Activated CD4-positive, alpha-beta memory T cell treated with anti-CD3 and anti-CD28 coated beads, Interleukin-2, amount 10 ng/mL, durations not matched to agents 7 days and 5 days (primary cell): ENCODE data around the gene TALDO1. TPM values are rescaled to one million over a fixed set of nuclear protein-coding genes. Genes with fewer than 3 reads are reported as not detected.

Source experiments
- CTCF ChIA-PET: fragments of 350-600 bp; sonication (Branson Sonifier 250); formaldehyde crosslinking; loops from one replicate; lab custom pipeline; 2021; ENCODE audit warnings: antibody characterized with exemption, inconsistent platforms; lab: Charles Lee
- POLR2A ChIA-PET: fragments of 350-600 bp; sonication (Branson Sonifier 250); formaldehyde crosslinking; loops from one replicate; lab custom pipeline; 2021; ENCODE audit warnings: antibody characterized with exemption; lab: Charles Lee
- DNase-seq: peaks from one replicate; pipeline ENCODE4 v3.0.0-alpha.2; 2020
- H3K27ac Mint-ChIP-seq: one replicate; pipeline ENCODE4 v1.8.0; 2021; ENCODE audit warnings: mild to moderate bottlenecking, mixed read lengths
- H3K27me3 Mint-ChIP-seq: one replicate; pipeline ENCODE4 v1.8.0; 2021; ENCODE audit warnings: mixed read lengths
- H3K36me3 Mint-ChIP-seq: one replicate; pipeline ENCODE4 v1.8.0; 2021; ENCODE audit warnings: low read depth, mixed read lengths
- H3K4me1 Mint-ChIP-seq: one replicate; pipeline ENCODE4 v1.8.0; 2021; ENCODE audit warnings: mixed read lengths
- H3K4me3 Mint-ChIP-seq: one replicate; pipeline ENCODE4 v1.8.0; 2021; ENCODE audit warnings: mild to moderate bottlenecking, mixed read lengths
- H3K9me3 Mint-ChIP-seq: one replicate; pipeline ENCODE4 v1.8.0; 2021; ENCODE audit warnings: mixed read lengths
- total RNA-seq, 2 experiments: library from RNA; stranded (reverse); gene quantifications; one replicate each; pipeline ENCODE4 v1.2.3, GENCODE V29; 2021

Gene TALDO1
- total RNA-seq, 2 experiments from 2014 or later = 215 to 224 TPM

- Mint-ChIP-seq H3K4me3 (no peak within 1 kb of the TSS), H3K4me1 (peaks cover 5% of the 10 kb centered on the region), H3K27ac (no peak within 1 kb of the TSS), H3K27me3 (peaks cover 11% of the 10 kb centered on the region), H3K9me3 (no peaks in the 10 kb centered on the region), H3K36me3 (peaks cover 3% of the 10 kb centered on the region)
- no peak for DNase-seq
- ChIA-PET POLR2A (interaction anchor here (0.8 kb wide), 1 partner anchor 9 kb away, joined by 3 read pairs; no protein-coding TSS in a partner anchor), CTCF (no interaction called here)
These were observed 41.4 kb upstream of the TALDO1 start, which contains the start of gene EPS8L2 for GRCh38 chr11:705646-706438. Gene EPS8L2, plus strand, starts transcription at chr11:706231. Its CDS starts 3,177 bp downstream, at chr11:709408.

- H3K27me3 Mint-ChIP-seq = peaks cover 11% of the 10 kb centered on the region
- DNase-seq = no peak
- ChIA-PET CTCF (interaction anchor here (0.6 to 0.8 kb wide), 2 partner anchors 10 to 55 kb away, joined by 3 to 4 read pairs; no protein-coding TSS in a partner anchor), POLR2A (interaction anchor here (0.8 kb wide), 1 partner anchor 9 kb away, joined by 3 read pairs; no protein-coding TSS in a partner anchor)
- peaks cover 9% of the 10 kb centered on the region for H3K4me1 Mint-ChIP-seq
- no peak overlapping the region for H3K27ac Mint-ChIP-seq
- H3K36me3 Mint-ChIP-seq = peaks cover 3% of the 10 kb centered on the region
- H3K9me3 Mint-ChIP-seq = no peaks in the 10 kb centered on the region
- no peak overlapping the region for H3K4me3 Mint-ChIP-seq
These were observed 40.8 kb upstream of the TALDO1 start for GRCh38 chr11:706439-706956.

DNA sequence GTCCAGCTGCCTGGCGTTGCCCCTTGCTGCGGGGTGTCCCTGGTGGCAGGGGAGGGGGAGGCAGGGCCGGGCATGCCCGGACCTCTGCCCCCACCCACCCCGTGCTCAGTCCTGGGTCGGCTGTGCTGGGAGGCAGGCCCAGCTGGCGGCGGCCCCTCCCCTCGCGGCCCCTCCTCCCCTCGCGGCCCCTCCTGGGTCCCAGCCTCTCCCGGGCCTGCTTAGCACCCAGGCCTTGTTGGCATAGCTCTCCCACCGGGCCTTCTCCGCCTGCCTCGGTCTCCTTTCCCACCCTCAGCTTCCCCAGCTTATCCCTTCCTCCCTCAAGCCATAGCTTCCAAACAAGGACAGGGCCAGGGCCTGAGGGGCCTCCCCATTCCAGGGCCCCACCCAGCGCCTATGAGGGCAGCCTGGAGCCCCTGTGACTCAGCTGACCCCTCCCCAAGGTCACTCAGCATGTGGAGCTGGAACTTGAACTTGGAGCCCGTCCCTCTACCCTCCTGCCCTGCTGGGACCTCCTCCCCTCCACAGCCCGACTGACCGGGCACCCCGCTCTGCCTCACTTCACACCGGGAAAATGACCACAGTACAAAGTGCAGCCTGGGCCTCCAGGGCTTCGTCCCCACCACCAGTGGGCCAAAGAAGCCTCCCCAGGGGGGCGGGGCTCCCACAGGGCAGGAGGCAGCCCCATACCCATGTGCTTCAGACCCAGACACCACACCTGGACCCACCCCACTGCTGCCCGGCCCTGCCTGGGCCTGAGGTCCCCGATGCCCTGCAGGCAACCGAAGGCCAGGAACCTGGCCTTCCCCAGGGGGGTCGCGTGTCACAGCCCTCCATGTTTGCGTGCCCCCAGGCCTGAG lies 40.1 kb upstream of the TALDO1 start:
- ChIA-PET CTCF (interaction anchor here (0.6 to 0.8 kb wide), 2 partner anchors 11 to 54 kb away, joined by 3 to 4 read pairs; no protein-coding TSS in a partner anchor), POLR2A (no interaction called here)
- H3K9me3 Mint-ChIP-seq = no peaks in the 10 kb centered on the region
- H3K27me3 Mint-ChIP-seq = peaks cover 11% of the 10 kb centered on the region
- H3K36me3 Mint-ChIP-seq = no peaks in the 10 kb centered on the region
- DNase-seq = no peak
- H3K27ac Mint-ChIP-seq = no peak overlapping the region
- H3K4me3 Mint-ChIP-seq = no peak overlapping the region
- H3K4me1 Mint-ChIP-seq = peaks cover 9% of the 10 kb centered on the region

- no peak for DNase-seq
- no peak overlapping the region for H3K4me3 Mint-ChIP-seq
- peaks cover 11% of the 10 kb centered on the region for H3K27me3 Mint-ChIP-seq
- H3K36me3 Mint-ChIP-seq = no peaks in the 10 kb centered on the region
- H3K27ac Mint-ChIP-seq = no peak overlapping the region
- ChIA-PET POLR2A (no interaction called here), CTCF (no interaction called here)
- no peaks in the 10 kb centered on the region for H3K9me3 Mint-ChIP-seq
- peaks cover 9% of the 10 kb centered on the region for H3K4me1 Mint-ChIP-seq
These were observed 39.3 kb upstream of the TALDO1 start for GRCh38 chr11:707817-708420.

- H3K4me1 Mint-ChIP-seq = peaks cover 9% of the 10 kb centered on the region
- no peak overlapping the region for H3K27ac Mint-ChIP-seq
- H3K4me3 Mint-ChIP-seq = no peak overlapping the region
- no peaks in the 10 kb centered on the region for H3K9me3 Mint-ChIP-seq
- ChIA-PET CTCF (no interaction called here), POLR2A (no interaction called here)
- no peaks in the 10 kb centered on the region for H3K36me3 Mint-ChIP-seq
- H3K27me3 Mint-ChIP-seq = peaks cover 11% of the 10 kb centered on the region
- DNase-seq = no peak
These were observed 38.8 kb upstream of the TALDO1 start for GRCh38 chr11:708511-708910.

DNA sequence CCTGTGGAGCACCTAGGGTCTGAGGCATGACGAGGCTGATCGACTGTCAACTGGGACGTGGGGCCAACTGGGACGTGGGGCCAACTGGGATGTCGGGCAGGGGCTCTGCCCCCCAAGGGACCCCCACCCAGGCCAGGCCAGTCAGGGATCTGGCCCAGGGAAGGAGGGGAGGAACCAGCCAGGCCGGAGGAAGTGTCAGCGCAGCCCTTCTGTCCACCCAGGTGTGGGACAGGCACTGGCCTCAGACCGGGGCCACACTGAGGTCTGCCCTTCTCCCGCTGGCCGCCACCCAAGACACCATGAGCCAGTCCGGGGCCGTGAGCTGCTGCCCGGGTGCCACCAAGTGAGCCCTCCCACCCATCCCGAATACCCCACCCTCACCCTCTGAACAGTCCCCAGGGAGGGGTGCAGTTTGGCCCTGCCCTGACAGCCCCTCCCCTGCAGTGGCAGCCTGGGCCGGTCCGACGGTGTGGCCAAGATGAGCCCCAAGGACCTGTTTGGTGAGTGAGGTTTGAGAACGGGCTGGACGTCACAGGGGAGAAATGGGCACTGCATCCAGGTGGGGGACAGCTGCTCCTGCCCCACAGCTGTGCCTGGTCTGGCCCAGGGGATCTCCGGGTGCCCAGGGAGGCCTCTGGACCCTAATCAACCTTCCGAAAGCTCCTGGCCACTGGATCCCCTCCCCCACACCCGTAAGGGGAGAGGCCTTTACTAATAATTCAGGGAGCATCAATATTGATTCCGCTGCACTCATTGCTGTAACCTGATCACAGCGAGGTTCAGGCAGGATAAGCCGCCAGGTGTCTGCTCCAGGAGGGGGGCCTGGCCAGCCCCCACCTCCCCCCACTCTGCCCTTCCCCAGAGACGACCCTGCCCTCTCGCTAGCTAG lies 37.9 kb upstream of the TALDO1 start:
- Mint-ChIP-seq H3K4me1 (peaks cover 9% of the 10 kb centered on the region), H3K9me3 (no peaks in the 10 kb centered on the region), H3K27me3 (peaks cover 11% of the 10 kb centered on the region), H3K27ac (no peak overlapping the region), H3K4me3 (no peak overlapping the region), H3K36me3 (no peaks in the 10 kb centered on the region)
- ChIA-PET POLR2A (no interaction called here), CTCF (no interaction called here)
- DNase-seq = no peak

GRCh38 chr11:714436-714835 lies 32.8 kb upstream of the TALDO1 start:
- peaks cover 14% of the 10 kb centered on the region for H3K27me3 Mint-ChIP-seq
- CTCF ChIA-PET = no interaction called here
- H3K36me3 Mint-ChIP-seq = no peaks in the 10 kb centered on the region
- POLR2A ChIA-PET = no interaction called here
- DNase-seq = no peak
- H3K4me3 Mint-ChIP-seq = no peak overlapping the region
- H3K4me1 Mint-ChIP-seq = peaks cover 7% of the 10 kb centered on the region
- H3K9me3 Mint-ChIP-seq = no peaks in the 10 kb centered on the region
- no peak overlapping the region for H3K27ac Mint-ChIP-seq

DNA sequence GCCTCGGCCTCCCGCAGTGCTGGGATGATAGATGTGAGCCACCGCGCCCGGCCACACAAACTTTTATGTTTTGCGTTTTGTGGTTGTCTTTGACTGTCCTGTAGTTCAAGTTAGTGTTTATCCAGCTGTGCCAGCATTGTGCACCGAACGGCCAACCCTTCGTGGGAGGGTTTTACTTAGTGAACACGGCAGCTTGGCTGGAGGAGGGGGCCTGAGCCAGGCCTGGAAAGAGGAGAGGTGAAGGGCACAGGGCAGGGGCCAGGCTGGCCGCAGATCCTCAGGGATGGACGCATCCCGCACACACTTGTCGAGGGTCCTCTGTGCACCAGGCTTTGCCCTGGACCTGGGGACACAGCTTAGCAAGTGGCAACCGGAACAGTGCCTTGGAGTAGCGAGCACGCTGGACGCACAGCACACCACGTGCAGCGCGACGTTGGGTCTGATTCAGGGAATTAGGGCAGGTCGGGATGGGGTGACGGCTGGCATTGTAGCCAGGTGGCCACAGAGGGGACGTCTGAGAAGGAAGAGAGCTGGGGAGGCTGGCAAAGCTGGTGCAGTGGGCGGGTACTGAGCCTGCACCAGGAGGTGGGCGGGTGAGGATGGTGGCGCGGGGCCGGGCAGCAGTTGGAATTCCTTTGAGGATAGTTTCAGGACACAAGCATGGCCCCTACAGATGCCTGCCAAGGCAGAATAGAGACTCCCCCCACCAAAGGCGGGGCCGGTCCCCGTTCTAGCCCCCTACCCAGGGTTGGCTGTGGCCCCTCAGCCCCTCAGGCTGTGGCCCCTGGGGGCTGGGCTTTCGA lies 27.8 kb upstream of the TALDO1 start:
- Mint-ChIP-seq H3K4me1 (peaks cover 17% of the 10 kb centered on the region), H3K36me3 (no peaks in the 10 kb centered on the region), H3K4me3 (peak overlapping the region; percentile 30), H3K9me3 (no peaks in the 10 kb centered on the region), H3K27ac (no peak overlapping the region), H3K27me3 (peaks cover 35% of the 10 kb centered on the region)
- no peak for DNase-seq
- ChIA-PET POLR2A (interaction anchor here (0.9 kb wide), 1 partner anchor 212 kb away, joined by 3 read pairs; the partner anchor contains the start of gene RNH1), CTCF (no interaction called here)

GRCh38 chr11:720017-720641 lies 27.1 kb upstream of the TALDO1 start:
- no peaks in the 10 kb centered on the region for H3K36me3 Mint-ChIP-seq
- H3K27ac Mint-ChIP-seq = no peak overlapping the region
- POLR2A ChIA-PET = interaction anchor here (0.9 to 3.2 kb wide), 2 partner anchors 24 to 213 kb away, joined by 3 to 22 read pairs; partner anchors contain the start of genes DEAF1, RNH1 and TMEM80
- CTCF ChIA-PET = interaction anchor here (0.6 to 0.8 kb wide), 2 partner anchors 24 to 200 kb away, joined by 3 read pairs; no protein-coding TSS in a partner anchor
- DNase-seq = no peak
- H3K27me3 Mint-ChIP-seq = peaks cover 34% of the 10 kb centered on the region
- H3K9me3 Mint-ChIP-seq = no peaks in the 10 kb centered on the region
- no peak overlapping the region for H3K4me3 Mint-ChIP-seq
- H3K4me1 Mint-ChIP-seq = peaks cover 20% of the 10 kb centered on the region

DNA sequence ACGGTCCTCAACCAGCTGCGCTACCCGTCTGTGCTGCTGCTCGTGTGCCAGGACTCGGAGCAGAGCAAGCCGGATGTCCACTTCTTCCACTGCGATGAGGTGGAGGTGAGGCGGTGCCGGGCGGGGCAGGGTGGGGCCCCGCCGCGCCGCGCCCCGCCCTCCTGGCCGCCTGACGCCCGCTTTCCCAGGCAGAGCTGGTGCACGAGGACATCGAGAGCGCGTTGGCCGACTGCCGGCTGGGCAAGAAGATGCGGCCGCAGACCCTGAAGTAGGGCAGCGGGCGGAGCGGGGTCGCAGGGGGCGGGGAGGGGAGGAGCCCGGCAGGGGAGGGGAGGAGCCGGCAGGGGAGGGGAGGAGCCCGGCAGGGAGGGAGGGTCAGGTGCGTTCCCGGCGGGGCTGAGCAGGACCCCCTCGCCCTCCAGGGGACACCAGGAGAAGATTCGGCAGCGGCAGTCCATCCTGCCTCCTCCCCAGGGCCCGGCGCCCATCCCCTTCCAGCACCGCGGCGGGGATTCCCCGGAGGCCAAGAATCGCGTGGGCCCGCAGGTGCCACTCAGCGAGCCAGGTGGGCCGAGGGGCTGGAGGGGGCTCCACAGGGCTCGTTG lies 26.5 kb upstream of the TALDO1 start:
- POLR2A ChIA-PET = interaction anchor here (0.9 to 3.2 kb wide), 3 partner anchors 25 to 214 kb away, joined by 3 to 22 read pairs (median 10); partner anchors contain the start of genes DEAF1, RNH1 and TMEM80

More for the DNA sequence above, 26.5 kb upstream of the TALDO1 start:
- CTCF ChIA-PET = interaction anchor here (0.6 to 4.2 kb wide), 3 partner anchors 24 to 200 kb away, joined by 3 to 34 read pairs (median 3); partner anchors contain the start of genes DEAF1 and TMEM80
- Mint-ChIP-seq H3K4me3 (no peak overlapping the region), H3K36me3 (no peaks in the 10 kb centered on the region), H3K9me3 (no peaks in the 10 kb centered on the region), H3K4me1 (peaks cover 22% of the 10 kb centered on the region), H3K27me3 (peaks cover 32% of the 10 kb centered on the region), H3K27ac (no peak overlapping the region)
- peak; percentile 74 for DNase-seq
